NCI-H1105 (cell line): ENCODE data around the gene IL6.
"Not testable (repeated sequence)": the region's sequence is repeated elsewhere in the genome, so short reads cannot be mapped to it uniquely, and the experiment has no call there.

Experiments used
- DNase-seq: peaks from one replicate; lab custom pipeline; 2025; lab: John Stamatoyannopoulos, UW

Gene IL6

DNA sequence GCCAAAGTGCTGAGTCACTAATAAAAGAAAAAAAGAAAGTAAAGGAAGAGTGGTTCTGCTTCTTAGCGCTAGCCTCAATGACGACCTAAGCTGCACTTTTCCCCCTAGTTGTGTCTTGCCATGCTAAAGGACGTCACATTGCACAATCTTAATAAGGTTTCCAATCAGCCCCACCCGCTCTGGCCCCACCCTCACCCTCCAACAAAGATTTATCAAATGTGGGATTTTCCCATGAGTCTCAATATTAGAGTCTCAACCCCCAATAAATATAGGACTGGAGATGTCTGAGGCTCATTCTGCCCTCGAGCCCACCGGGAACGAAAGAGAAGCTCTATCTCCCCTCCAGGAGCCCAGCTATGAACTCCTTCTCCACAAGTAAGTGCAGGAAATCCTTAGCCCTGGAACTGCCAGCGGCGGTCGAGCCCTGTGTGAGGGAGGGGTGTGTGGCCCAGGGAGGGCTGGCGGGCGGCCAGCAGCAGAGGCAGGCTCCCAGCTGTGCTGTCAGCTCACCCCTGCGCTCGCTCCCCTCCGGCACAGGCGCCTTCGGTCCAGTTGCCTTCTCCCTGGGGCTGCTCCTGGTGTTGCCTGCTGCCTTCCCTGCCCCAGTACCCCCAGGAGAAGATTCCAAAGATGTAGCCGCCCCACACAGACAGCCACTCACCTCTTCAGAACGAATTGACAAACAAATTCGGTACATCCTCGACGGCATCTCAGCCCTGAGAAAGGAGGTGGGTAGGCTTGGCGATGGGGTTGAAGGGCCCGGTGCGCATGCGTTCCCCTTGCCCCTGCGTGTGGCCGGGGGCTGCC lies at the start of gene IL6:
Gene IL6 (plus strand): TSS at position 294 of the 807 bp plus-strand sequence. CDS start 63 bp downstream, at position 357.
- DNase-seq: peak; percentile 85

DNA sequence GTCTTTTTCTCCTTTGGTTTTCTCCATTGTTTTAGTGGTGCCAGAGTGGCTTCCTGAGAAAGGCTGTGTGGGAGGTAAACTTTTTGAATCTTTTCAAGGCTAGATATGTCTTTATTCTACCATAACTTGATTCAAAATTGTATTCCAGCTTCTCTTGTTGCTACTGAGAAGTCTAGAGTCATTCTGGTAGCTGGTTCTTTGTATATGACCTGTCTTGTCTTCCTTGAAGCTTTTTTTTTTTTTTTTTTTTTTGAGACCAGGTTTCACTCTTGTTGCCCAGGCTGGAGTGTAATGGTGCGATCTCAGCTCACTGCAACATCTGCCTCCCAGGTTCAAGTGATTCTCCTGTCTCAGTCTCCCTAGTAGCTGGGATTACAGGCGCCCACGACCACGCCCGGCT lies 49.7 kb upstream of the IL6 start:
- DNase-seq: not testable (repeated sequence)

DNA sequence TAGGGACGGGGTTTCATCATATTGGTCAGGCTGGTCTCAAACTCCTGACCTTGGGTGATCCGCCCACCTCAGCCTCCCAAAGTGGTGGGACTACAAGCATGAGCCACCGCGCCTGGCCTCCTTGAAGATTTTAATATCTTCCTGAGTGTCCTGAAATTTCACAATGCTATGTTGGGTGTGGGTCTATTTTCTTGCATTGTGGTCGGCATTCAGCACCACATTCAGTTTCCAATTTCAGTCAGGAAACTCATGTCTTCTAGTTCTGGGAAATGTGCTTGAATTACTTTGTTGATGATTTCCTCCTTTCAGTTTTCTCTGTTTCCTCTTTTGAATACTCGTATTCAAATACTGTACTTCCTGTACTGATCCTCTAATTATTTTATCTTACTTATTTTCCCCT lies 49.3 kb upstream of the IL6 start:
- no peak for DNase-seq

DNA sequence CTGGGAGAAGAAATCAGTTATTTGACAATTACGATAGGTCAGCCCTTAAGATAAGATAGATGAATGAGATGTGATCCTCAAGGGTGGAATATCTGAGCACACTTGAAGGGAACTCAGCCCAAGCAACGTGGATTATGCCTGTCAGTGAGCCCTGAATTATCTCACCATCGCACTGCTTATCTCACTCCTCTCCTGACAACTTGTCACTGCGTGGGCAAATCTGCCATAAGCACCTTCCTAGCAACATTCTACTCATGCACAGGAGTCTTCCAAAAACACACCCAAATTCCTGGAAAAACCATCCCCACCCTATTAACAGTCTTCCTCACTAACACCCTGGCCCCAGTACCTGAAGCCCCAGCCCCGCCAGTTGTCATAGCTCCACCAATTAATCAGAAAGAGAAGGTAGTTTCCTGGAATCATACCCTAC lies 46.5 kb upstream of the IL6 start:
- DNase-seq: no peak

DNA sequence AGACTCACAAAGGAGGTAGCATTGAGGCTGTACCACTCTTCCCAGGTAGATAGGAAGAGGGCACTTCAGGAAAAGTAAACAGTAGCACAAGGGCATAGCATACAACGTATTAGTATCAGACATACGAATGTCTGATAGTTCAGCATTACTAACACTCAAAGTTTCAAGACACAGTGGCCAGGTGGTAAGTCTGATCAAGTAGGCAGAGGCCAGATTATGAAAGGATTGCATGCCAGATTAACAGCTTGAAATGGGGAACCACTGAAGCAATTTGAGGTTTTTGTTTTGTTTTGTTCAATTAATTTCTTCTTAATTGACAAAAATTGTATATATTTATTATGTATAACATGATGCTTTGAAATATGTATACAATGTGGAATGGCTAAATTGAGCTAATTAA lies 45.7 kb upstream of the IL6 start:
- no peak for DNase-seq

DNA sequence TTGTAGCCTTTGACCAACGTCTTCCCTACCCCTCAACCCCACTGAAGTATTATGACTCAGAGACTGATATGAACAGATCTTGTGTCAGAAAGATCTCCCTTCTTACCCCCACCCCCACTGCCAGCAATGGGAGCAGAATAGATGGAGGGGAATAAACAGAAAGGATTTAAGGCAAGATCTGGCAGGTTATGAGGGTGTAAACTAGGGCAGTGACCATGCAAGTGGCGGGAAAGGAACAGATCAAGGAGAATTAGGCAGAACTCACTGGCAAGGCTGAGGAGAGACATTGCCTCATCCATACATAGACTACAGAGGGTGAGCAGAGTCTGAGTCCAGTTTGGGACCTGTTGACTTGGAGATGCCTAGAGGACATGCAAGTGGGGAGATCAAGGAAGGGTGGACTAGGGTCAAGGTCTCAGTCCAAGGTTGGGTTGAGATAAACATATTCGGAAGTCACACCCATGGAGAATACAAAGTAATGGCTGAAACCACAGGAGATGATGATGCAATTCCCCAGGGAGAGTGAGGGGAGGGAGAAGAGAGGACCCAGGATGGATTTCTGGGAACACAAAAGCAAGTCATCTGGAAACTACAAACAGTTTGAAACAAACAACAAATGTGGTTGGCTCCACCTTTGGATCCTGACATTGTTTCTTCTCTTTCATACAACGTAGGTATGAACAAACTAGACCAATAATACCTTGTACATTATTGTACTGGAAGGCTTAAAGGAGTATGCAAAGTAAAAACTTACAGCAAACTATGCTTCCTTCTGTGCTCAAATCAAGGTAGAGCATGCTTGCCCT lies 44.9 kb upstream of the IL6 start:
- DNase-seq: no peak

DNA sequence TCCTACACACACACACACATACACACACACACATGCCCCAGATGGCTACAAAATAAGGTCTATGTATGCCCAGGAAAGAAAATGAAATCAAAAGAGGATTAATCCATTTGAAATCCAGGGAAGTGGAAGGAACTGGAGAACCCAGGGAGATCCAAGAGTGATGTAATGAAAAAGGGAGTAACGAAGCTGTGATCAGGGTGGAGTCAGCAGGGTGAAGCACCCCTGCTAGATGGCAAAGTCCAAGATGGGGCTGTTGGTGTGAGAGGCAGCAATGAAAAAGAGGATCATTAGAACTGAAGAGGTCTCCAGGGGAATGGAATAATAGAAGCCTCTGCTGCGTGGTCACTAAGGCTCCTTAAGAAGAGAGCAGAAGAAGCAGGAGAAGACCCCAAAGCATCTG lies 43.6 kb upstream of the IL6 start:
- DNase-seq: no peak

DNA sequence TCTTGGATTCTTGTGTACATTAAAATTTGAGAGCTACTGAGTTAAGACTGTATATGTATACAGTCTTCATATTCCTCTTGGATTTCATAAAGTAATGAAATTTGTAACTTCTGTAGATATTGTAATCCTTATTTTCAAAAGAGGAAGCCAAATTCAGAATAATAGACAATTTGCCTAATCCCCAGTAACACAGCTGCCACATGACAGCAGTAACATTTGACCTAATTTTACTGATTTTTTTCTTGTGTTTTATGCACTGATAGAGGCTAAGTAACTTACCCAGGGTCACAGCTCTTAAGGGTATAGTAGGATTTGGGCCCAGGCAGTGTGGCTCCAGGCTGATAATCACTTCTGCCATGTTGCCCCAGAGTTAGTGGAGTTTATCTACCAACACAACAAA lies 40.4 kb upstream of the IL6 start:
- no peak for DNase-seq

DNA sequence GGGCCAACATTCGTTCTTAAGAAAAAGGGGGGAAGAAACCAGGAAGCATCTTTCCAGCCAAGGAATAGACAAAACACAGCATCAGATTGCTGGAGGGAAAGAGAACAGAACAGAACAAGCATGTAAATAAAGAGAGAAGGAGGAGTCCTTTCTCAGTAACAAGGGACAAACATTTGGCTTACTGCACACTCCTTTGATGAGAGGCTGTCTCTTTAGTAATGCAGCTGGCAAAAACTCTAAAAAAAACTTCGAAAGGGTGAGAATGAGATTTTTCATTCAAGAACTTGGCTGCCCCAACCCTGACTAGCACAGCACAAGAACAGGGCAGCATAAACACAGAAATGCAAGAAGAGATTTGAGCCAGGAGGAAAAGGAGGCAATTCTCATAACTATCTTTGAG lies 38.9 kb upstream of the IL6 start:
- no peak for DNase-seq

DNA sequence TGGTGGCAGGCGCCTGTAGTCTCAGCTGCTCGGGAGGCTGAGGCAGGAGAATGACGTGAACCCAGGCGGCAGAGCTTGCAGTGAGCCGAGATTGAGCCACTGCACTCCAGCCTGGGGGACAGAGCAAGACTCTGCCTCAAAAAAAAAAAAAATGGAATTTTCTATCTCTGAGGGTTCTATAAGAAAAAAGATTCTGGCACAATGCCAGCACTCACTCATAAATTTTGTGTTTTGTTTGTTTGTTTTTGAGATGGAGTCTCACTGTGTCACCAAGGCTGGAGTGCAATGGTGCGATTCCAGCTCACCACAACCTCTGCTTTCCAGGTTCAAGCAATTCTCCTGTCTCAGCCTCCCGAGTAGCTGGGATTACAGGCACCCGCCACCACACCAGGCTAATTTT lies 38.1 kb upstream of the IL6 start:
- DNase-seq: not testable (repeated sequence)

DNA sequence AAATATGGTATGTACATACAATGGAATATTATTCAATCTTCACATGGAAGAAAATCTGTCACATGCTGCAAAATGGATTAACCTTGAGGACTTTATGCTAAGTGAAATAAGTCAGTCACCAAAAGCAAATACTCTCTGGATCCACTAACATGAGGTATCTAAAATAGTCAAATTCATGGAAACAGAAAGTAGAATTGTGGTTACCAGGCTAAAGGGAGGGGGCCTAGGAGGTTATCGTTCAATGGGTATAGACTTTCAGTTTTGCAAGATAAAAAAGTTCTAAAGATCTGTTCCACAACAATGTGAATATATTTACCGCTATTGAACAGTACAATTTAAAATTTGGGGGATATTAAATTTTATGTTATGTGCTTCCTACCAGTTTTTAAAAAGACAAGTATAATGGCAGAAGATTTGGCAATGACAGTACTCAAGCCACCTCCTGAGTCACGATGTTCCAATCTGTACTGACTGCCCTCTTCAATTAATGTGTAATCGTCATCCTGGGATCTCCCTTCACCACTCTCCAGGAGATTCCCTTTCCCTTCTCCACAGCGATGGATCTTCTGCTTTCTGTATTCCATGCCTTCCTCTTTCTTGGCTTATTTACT lies 32.3 kb upstream of the IL6 start:
- no peak for DNase-seq

DNA sequence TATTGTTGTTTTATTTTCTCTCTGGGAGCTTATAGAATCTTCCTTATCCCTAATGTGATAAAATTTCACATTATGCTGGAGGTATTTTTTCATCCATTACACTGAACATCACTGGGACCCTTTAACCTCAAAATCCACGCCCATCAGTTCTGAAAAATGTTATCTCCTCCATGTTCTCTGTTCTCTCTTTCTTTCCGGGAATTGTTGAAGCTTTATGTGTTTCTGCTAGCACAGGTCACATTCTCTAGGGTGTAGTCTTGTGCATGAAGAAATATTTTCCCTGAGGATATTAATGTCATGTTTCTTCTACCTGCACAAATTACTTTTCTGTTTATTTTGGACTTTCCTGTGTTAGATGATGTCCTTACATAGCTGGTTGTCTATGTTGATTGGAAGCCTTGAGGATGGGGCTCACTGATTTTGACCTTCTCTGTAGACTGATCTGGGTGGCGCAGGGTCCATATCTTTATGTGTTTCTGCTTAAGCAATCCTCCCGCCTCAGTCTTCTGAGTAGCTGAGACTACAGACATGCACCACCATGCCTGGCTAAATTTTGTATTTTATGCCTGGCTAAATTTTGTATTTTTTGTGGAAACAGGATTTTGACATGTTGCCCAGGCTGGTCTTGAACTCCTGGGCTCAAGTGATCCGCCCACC lies 31.4 kb upstream of the IL6 start:
- no peak for DNase-seq

DNA sequence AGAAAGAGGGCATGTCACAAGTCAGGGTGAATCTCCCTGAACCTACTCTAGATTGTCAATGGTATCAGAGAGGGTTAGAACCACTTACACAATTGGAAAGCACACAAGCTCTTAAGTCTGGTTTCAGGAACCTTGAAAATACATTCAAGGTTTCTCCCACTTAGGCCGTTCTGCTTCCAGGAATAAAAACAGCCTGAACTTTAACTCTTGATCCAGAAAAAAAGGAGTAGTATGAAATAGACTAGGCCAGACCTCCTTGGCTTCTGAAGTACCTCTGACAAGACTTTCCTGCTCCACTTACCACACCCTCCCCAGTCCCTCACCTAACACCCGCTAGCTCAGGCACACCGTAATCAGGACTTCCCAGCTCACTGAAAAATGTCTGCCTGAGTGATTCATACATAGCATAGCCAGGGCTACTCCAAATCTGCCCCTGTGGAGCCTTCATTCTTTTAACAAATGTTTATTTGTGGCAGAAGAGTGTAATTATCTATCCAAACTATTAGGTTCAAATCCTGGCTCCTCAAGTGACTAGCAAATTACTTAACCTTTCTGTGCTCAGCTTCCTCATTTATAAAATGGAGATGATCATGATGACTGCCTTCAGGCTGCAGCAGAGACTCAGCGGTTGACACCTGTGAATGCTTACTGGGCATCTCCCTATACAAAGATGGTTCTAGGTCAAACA lies 30.3 kb upstream of the IL6 start:
- DNase-seq: no peak

DNA sequence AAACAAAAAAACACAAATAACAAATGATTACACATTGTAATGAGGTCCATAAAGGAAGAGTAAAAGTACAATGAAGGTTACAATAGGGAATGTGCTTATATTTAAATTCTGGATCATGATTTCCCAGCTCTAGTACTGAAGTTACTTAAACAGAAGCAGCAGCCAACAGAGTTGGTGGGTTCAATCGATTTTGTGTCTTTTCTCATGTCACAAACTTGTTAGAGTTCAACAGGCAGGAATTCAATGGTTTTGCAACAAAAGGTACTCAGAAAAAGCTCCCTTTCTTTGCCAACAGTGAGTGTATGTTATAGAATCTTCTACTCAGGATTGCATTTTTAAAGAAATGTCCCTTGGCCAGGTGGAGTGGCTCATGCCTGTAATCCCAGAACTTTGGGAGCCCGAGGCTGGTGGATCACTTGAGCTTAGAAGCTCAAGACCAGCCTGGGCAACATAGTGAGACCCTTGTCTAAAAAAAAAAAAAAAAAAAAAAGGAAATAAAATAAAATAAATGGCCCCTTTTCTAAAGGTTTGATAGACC lies 29.6 kb upstream of the IL6 start:
- no peak for DNase-seq

DNA sequence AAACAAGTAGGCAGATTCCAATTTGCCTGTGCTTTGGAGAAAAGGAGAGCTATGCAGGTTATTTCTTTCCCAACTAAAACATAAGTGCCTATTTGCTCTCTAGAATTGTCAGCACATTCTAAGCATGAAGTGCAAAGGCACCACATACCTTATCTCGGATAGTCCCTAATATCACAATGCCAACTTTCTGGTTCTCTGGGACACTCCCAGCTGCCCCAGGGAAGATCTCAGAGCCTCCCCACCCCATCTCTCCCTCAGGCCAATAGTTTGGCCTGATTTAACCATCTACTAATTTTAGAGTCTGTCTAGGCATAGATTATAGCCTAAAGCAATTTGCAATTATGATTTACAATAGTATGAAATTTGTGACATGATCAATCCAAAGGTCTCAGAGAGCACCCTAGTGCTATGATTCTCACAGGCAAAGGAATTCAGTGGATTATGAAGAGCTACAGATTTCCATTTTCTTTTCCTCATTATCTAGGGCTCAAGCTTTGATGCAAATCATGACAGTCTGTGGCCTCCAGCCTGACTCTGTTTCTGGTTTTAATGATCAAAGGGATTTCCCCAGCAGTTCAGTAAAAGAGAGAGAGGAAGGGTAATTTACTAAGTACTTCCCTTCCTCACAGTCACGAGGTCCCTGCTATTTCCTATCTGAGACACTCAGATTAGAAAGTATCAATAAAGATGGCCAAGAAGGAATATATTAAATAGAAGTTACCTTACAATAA lies 29.0 kb upstream of the IL6 start:
- DNase-seq: no peak

DNA sequence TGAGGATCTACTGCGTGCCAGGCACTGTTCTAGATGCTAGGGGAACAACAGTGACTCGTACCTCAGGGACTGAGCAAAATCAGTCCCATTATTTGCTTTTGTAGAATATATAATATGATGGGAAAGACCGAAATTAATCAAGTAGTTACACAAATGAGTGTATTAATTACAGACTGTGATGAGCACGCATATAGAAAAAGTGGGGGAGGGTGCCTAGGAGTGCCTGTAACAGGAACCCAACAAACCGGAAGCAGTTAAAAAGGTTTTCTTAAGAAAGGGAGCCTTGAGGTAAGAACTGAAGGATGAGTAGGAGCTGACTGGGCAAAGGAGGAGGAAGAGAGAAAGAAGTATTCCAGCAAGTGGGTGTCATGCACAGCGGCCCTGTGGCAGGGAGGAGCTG lies 28.2 kb upstream of the IL6 start:
- DNase-seq: no peak

DNA sequence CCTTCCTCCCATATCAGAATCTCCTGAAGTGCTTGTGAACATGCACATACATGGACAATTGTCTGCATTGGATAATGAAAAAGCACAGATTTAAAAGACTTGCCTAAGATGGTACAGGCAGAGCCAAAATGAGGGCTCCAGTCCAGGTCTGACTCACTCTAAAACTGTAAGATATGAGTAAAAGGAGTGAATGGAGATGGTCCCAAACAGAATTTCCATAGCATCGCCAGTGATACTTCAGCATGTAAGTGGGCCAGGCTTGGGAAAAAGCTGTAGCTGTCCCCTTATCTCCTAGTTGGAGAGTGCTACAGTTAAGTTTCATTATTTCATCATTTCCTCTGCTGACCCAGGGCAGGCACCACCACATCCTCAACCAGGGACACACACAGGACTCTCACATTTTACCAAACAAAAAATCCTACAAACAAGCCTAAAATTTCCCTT lies 26.4 kb upstream of the IL6 start:
- DNase-seq: no peak

DNA sequence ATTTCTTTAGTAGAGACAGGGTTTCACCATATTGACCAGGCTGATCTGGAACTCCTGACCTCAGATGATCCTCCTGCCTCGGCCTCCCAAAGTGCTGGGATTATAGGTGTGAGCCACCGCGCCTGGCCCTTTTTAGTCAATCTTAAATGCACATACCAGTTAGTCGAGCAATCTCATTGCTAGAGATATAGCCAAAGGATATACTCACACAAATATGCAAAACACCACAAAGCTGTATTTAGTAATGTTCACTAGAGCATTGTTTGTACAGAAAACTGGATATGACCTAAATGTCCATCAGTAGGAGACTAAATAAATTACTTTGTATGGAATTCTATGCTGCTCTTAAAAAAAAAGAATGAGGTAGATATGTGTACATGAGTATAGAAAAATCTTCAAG lies 24.5 kb upstream of the IL6 start:
- no peak for DNase-seq

DNA sequence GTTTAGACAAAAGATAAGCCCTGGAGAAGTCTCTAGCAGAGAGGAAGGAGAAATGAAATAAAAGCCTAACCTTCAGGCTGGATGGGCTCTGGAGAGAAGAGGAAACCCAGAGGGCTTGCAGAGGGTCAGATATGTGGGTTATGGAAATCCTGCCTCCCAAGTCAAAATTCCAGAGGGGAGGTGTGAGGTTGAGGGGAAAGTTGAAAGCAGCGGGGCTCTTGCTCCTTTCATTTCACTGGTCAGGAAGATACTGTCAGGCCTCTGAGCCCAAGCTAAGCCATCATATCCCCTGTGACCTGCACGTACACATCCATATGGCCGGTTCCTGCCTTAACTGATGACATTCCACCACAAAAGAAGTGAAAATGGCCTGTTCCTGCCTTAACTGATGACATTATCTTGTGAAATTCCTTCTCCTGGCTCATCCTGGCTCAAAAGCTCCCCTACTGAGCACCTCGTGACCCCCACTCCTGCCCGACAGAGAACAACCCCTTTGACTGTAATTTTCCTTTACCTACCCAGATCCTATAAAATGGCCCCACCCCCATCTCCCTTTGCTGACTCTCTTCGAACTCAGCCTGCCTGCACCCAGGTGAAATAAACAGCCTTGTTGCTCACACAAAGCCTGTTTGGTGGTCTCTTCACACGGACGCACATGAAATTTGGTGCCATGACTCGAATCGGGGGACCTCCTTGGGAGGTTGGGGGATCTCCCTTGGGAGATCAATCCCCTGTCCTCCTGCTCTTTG lies 23.7 kb upstream of the IL6 start:
- DNase-seq: not testable (repeated sequence)
